Hypothalamus (tissue), 51 donors: Measurements from ENCODE around the gene OR2A25.
"Not testable (repeated sequence)": the region's sequence is repeated elsewhere in the genome, so short reads cannot be mapped to it uniquely, and the experiment has no call there.

ENCODE experiments used
- DNase-seq, 51 donors: peaks; one replicate each; lab custom pipeline; 2025; lab: John Stamatoyannopoulos, UW

The OR2A25 gene

DNA sequence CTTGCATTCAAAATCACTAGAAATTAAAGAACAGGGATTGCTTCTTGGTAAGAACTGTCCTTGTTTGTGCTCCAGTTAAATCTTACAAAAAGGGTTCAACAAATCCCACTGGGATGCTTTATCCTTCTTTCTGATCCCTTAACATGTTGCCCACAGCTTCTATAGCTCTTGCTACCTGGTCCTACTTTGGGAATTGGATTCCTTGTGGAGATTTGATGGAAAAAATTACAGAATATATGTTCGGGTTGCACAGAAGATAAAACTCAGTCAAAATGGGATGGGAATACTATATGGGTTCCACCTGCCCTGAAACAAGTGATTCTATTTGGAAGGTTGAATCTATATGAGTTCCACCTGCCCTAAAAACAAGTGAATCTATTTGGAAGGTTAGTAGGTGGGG lies at the start of gene OR2A25:
TSS of gene OR2A25 (plus strand) at position 301 of the 400 bp plus-strand sequence. CDS start 4,409 bp downstream, outside the sequence.
- DNase-seq = no peak

DNA sequence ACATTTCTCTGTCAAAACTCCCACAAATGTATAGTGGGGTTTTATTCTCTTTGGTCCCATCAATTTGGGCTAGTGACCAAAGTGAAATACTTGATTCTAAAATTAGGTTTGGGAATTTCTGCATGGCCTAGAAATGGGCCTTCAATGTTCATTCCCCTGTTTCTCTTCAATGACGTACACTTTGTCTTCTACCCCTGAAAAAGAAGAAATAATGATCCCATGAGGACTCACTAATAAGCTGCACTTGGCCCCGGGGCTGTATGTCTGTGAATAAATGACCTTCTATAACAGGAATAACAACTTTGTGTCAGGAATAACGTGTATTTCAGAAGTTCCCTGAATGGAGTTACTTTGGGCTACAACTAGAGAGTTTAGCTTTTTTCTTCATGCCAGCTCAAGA lies 49.3 kb upstream of the OR2A25 start:
- DNase-seq = no peak

DNA sequence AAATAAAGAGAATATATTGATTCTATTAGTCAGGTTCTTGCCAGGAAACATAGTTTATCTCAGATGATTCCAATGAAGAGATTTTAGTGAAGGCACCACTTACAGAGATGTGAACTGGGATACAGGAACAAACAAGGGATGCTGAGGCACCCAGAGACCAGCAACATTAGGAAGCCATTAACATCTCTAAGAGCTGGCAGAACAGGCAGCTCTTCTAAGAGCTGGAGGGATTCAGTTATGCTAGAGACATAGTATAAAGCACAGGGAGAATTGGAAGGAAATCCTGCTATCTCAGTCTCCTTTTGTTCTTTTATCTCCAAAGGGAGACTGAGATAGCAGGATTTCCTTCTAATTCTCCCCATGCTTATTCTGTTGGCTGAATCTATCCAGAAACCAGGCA lies 47.4 kb upstream of the OR2A25 start:
- no peak for DNase-seq

- no peak for DNase-seq
Observed at GRCh38 chr7:144023171-144023827, 46.3 kb upstream of the OR2A25 start.

DNA sequence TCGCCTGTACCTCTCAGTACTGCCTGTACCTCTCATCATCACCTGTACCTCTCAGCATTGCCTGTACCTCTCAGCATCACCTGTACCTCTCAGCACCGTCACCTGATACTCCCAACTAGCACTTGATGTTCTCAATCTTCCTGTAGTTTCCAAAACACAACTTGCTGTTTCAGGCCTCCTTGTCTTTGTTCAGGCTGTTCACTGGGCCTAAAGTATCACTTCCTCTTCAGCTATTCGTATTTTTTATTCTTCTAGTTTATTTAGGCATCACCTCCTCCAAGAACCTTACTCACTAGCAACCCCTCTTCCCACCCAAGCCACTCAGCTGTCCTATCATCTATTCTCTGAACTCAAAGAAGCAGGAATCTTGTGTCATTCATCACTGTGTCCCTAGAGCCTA lies 45.4 kb upstream of the OR2A25 start:
- DNase-seq = no peak

- no peak for DNase-seq
Observed at GRCh38 chr7:144026203-144026883, 43.3 kb upstream of the OR2A25 start.

DNA sequence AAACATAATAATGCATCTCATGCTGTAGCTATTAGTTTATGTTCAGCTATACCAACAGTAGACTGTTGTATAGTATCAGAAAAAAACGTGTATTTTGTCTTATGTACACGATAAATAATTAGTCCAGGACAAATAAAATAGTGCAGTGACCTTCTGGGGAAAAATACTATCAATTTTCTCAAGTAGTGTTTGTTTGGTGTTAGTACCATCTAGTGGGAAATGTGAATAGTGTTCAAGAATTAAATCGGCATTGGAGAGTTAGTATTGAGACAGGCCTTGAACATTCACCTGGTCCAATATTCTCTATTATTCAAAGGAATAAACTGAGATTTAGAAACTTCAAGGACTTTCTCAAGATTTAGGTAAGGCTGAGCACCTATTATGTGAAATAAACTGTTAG lies 42.5 kb upstream of the OR2A25 start:
- DNase-seq = peak in 1 of 51 donors; percentile 6

DNA sequence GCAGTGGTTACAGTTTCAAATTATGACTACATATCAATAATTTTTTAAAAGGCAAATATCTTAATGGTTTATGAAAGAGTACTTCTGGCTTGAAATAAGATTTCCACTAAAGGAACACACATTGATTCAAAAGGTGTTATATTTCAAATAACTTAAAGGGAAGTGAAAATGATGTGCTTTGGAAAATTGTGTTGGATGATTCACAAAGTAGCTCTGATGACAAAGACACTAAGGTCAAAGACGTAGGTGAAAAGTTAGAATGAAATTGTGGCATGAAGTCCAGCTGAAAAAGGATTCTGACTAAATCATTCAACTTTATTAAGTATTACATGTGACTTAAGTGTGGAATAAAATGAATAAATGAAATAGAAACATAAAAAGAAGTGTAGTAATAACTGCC lies 41.6 kb upstream of the OR2A25 start:
- DNase-seq = no peak

- DNase-seq = no peak
Observed at GRCh38 chr7:144028547-144028946, 41.1 kb upstream of the OR2A25 start.

DNA sequence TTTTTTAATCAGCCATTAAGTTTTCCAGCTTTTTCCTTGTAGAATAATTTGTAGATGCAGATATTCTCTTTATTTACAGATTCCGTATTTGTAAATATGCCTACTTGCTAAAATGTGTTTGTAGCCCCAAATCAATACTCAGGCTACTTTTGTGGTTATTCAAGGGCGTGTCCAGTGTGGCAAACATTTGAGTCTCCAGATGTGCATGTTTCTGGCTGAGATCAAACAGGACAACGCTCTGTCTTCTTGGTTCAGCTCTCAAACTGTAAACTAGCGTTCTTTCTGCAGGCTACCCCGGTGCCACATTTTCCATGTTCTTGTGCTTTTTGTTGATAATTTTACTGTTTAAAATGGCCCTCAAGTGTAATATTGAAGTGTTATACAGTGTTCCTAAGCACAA lies 37.1 kb upstream of the OR2A25 start:
- DNase-seq = no peak

- no peak for DNase-seq
Observed at GRCh38 chr7:144032985-144033709, 36.5 kb upstream of the OR2A25 start.

- no peak for DNase-seq
Observed at GRCh38 chr7:144035385-144035784, 34.2 kb upstream of the OR2A25 start.

DNA sequence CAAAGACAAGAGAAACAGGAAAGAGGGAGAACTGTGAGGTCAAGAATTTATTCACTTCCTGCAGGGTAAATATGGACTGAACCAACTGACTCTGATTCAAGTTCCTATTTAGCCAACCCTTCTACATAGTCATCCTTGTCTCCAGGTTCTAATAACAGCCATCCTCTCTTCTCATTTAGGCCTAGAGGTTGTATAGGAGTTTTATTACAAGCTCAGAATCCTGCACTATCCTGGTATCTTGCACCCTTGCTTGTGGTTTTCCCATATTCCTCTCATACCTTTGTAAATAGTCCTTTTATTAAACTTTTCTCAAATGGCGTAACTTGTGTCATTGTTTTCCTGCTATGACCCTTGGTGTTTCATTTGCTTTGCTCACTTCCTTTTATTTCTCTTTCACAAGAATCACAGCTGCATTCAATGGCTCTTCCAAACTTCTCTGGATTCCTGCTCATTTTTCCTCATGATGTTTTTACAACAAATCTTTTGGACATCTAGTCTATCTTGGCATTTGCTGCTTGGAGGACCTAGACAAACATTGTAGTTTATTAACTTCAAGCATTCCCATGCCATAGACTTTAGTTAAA lies 33.2 kb upstream of the OR2A25 start:
- DNase-seq = no peak

DNA sequence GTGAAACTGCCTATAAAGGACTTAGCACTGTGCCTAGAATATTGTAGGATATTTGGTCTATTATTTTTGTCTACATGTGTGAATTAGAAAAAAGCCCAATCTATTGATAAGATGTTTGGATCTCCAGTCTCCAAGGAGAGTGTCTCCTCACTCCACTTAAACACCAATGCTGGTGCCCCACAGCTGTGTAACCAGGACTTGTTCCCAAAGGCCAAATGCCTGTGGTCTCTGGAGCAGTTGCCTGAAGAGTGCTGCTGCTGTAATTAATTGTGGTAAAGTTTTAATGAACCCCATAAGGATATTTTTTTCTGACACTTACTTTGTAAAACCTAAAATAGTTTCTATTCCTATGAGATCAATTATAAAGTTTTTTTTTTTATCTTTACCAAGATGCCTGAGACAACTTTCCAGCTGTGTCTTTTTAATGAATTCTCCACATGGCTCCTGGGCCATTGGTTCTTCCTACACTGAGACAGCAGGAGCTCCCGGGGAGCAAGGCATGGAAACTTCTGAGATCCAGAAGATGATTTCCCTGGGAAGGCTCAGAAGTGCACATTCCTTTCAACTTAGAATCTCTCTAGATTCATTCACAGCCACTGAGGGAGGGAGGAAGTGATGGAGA lies 32.1 kb upstream of the OR2A25 start:
- no peak for DNase-seq

- DNase-seq = no peak
Observed at GRCh38 chr7:144038887-144039286, 30.7 kb upstream of the OR2A25 start.

DNA sequence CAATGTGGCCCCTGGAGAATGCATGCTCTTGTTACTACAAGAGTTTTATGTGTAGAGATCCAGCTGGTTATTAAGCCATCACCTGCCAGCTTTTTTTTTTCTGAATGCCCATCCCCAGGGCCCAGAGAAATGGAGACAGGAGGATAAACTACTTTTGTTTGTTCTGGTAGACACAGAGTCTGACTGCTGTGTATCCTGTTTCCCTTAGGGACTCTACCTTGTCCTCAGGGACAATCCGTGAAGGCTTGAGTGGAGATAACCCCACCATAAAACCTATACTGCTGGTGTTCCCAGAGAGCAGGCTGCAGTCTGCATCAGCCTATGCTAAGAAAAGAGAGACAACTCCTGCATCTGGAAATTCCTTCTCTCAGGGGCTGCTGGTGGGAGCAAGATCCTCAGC lies 21.0 kb upstream of the OR2A25 start, which contains the start of gene OR2A5:
TSS of gene OR2A5 (plus strand) at position 301 of the 400 bp plus-strand sequence. CDS start 1,454 bp downstream, outside the sequence.
- DNase-seq = no peak

- no peak for DNase-seq
Observed at GRCh38 chr7:144049491-144049890, 20.1 kb upstream of the OR2A25 start.

- DNase-seq = no peak
Observed at GRCh38 chr7:144050093-144050492, 19.5 kb upstream of the OR2A25 start.

- not testable (repeated sequence) for DNase-seq
Observed at GRCh38 chr7:144050884-144051283, 18.7 kb upstream of the OR2A25 start.

DNA sequence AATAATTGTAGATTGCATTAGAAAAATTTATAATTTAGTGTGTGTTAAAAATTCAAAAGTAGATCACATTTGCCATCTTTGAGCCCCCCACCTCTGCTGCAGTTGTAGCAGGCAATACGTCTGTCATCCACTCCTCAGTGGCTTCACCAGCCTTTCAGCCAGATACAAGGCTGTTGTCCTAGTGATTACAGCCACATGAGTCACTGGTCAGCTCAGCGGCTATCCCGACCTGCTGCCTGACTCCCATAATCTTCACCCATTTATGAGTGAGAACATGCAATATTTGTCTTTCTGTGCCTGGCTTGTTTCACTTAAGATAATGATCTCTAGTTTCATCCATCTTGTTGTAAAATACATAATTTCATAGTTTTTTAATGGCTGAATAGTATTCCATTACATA lies 11.7 kb upstream of the OR2A25 start:
- no peak for DNase-seq

GRCh38 chr7:144063710-144064109 lies 5.9 kb upstream of the OR2A25 start:
- DNase-seq = no peak
